Measurements from ENCODE around the gene GINS2. TPM values are rescaled to one million over a fixed set of nuclear protein-coding genes. Genes with fewer than 3 reads are reported as not detected.

GINS2 gene
- total and polyA plus RNA-seq, 12 donors, result 0.06 to 7.5 (median 1.5) TPM

DNA sequence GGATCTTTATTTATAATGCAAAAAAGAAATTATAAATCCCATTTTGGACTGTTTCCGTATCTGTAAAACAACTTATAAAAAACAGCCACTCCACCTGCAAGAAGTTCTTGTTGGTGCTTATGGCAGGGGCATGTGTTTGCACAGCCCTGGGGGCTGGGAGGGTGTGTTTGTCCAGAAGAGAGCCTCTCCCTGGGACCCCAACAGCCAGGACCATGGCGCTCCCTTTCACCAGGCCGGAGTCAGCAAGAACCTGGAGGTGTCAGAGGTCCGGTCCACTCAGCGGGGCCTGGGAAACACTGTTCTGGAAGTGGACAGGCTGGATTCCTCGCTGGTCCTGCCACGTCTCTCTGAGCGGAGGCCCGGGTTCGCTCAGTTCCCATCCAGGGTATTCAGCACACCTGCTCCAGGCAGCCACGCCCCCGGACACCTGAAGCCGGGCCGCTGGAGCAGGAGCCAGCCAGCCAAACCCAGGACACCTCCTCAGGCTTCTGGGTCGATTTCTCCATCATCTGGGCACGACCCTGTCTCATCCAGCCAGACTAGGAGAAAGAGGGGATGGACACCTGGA, 18.9 kb upstream of the GINS2 start:
- TF ChIP-seq POLR2A (IDR thresholded peaks at IDR 0.05) (no peak), CTCF (IDR thresholded peaks at IDR 0.05) (no peak)
- no peak for DNase-seq
- no peak overlapping the region for H3K27ac ChIP-seq
- H3K9me3 ChIP-seq (replicated peaks in 1 of 3), result no peaks in the 10 kb centered on the region
- H3K4me3 ChIP-seq, result no peak overlapping the region
- no peaks in the 10 kb centered on the region for H3K27me3 ChIP-seq
- intact Hi-C loops (cut with DNase I), result no loop called here
- no peaks in the 10 kb centered on the region for H3K36me3 ChIP-seq (replicated peaks in 1 of 2)
- H3K4me1 ChIP-seq (replicated peaks in 1 of 2), result no peaks in the 10 kb centered on the region
- WGBS, 4 donors, result 81 to 100% (median 86%) methylated on average over 5 to 16 of the region's 16 CpGs

DNA sequence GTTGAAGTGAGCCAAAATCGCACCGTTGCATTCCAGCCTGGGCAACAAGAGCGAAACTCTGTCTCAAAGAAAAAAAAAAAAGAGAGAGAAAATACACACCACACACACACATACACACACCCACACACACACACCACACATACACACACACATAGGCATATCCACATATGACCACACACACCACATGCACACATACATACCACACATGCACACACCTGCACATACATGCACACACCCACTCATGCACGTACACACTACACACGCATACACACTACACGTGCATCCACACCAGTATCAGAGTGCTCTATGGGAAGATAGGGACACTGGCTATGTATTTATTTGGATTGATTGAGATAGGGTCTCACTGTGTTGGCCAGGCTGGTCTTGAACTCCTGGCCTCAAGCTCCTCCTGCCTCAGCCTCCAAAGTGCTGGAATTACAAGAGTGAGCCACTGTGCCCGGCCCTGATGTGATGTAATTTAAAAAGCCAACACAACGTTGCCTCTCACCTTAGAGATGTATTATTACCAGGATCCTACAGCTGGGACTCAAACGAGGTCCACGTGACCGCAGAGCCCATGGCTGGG, 17.8 kb upstream of the GINS2 start:
- Histone ChIP-seq H3K36me3 (replicated peaks in 1 of 2) (no peaks in the 10 kb centered on the region), H3K4me3 (no peak overlapping the region), H3K27me3 (no peaks in the 10 kb centered on the region), H3K9me3 (replicated peaks in 1 of 3) (no peaks in the 10 kb centered on the region), H3K27ac (no peak overlapping the region), H3K4me1 (replicated peaks in 1 of 2) (no peaks in the 10 kb centered on the region)
- WGBS, 4 donors, result 82 to 93% (median 86%) methylated on average over 11 of the region's 11 CpGs
- TF ChIP-seq POLR2A (IDR thresholded peaks at IDR 0.05) (no peak), CTCF (IDR thresholded peaks at IDR 0.05) (no peak)
- no peak for DNase-seq
- intact Hi-C loops (cut with DNase I), result no loop called here

- Histone ChIP-seq H3K27ac (no peak overlapping the region), H3K27me3 (no peaks in the 10 kb centered on the region), H3K36me3 (replicated peaks in 1 of 2) (no peaks in the 10 kb centered on the region), H3K4me1 (replicated peaks in 1 of 2) (no peaks in the 10 kb centered on the region), H3K4me3 (no peak overlapping the region), H3K9me3 (replicated peaks in 1 of 3) (no peaks in the 10 kb centered on the region)
- 85 to 88% (median 87%) methylated on average over 16 to 20 of the region's 20 CpGs for WGBS, 4 donors
- TF ChIP-seq POLR2A (IDR thresholded peaks at IDR 0.05), result no peak
- TF ChIP-seq CTCF (IDR thresholded peaks at IDR 0.05), result peak in 1 of 6 experiments; percentile 6
- peak in 1 of 7 donors; percentile 9 for DNase-seq
- intact Hi-C loops (cut with DNase I), result no loop called here
These were observed 16.4 kb upstream of the GINS2 start for GRCh38 chr16:85704900-85705846.

- Histone ChIP-seq H3K27me3 (no peaks in the 10 kb centered on the region), H3K27ac (no peak overlapping the region), H3K4me3 (no peak overlapping the region), H3K4me1 (replicated peaks in 1 of 2) (no peaks in the 10 kb centered on the region), H3K9me3 (replicated peaks in 1 of 3) (no peaks in the 10 kb centered on the region), H3K36me3 (replicated peaks in 1 of 2) (no peaks in the 10 kb centered on the region)
- no peak for DNase-seq
- WGBS, 4 donors, result 87 to 92% (median 89%) methylated on average over 11 of the region's 11 CpGs
- no peak for TF ChIP-seq POLR2A (IDR thresholded peaks at IDR 0.05)
- no peak for TF ChIP-seq CTCF (IDR thresholded peaks at IDR 0.05)
- intact Hi-C loops (cut with DNase I), result no loop called here
These were observed 15.3 kb upstream of the GINS2 start for GRCh38 chr16:85704011-85704410.

Measured in adrenal gland (tissue), 12 donors.